Spleen (tissue), 11 donors: Measurements from ENCODE around the gene VGF. TPM values are rescaled to one million over a fixed set of nuclear protein-coding genes. Genes with fewer than 3 reads are reported as not detected.
A peak's percentile ranks its signal among the peaks of the same experiment; 100 is the strongest.

ENCODE experiments used
- DNase-seq: peaks from one replicate; pipeline ENCODE4 v3.0.0-alpha.2; 2020
- H3K27ac ChIP-seq, 8 donors: fragments of 200-600 bp; sonication (generic) in 7 of 8; 1 replicate in 4 of 8; 2 replicates in 4 of 8; pipeline versions ENCODE4 v1.5.0 to v1.8.0; 2016 to 2021; ENCODE audit warnings: inconsistent platforms in 4 of 8, mild to moderate bottlenecking in 4 of 8, moderate library complexity in 1 of 8
- H3K27me3 ChIP-seq, 7 donors: fragments of 200-600 bp; sonication (generic) in 6 of 7; replicated peaks in 1 of 7; 1 replicate in 4 of 7; 2 replicates in 3 of 7; pipeline versions ENCODE4 v1.5.0 to v1.8.0; 2016 to 2021; ENCODE audit warnings: inconsistent platforms in 3 of 7, mild to moderate bottlenecking in 1 of 7
- H3K36me3 ChIP-seq, 6 donors: fragments of 200-600 bp; sonication (generic) in 5 of 6; 1 replicate in 4 of 6; 2 replicates in 2 of 6; pipeline versions ENCODE4 v1.5.0 to v1.8.0; 2016 to 2021; ENCODE audit warnings: inconsistent platforms in 2 of 6
- H3K4me1 ChIP-seq, 6 donors: fragments of 200-600 bp; sonication (generic) in 5 of 6; 1 replicate in 3 of 6; 2 replicates in 3 of 6; pipeline versions ENCODE4 v1.5.0 to v1.8.0; 2016 to 2021; ENCODE audit warnings: inconsistent platforms in 3 of 6
- H3K4me3 ChIP-seq, 8 donors: fragments of 200-600 bp; sonication (generic) in 7 of 8; 1 replicate in 4 of 8; 2 replicates in 4 of 8; pipeline versions ENCODE4 v1.5.0 to v1.8.0; 2016 to 2021; ENCODE audit warnings: inconsistent platforms in 4 of 8, mild to moderate bottlenecking in 4 of 8, moderate library complexity in 2 of 8
- H3K9me3 ChIP-seq, 8 donors: fragments of 200-600 bp; sonication (generic) in 7 of 8; 1 replicate in 4 of 8; 2 replicates in 4 of 8; pipeline versions ENCODE4 v1.5.0 to v1.8.0; 2016 to 2021; ENCODE audit warnings: inconsistent platforms in 4 of 8
- POLR2A ChIP-seq, 3 donors: fragments of 450-650 bp; IDR thresholded peaks; one replicate each; pipeline ENCODE4 v1.5.1; 2017; ENCODE audit warnings: antibody characterized with exemption in 3 of 3, mild to moderate bottlenecking in 1 of 3
- POLR2AphosphoS5 ChIP-seq, 3 donors: sonication (generic); formaldehyde crosslinking; IDR thresholded peaks; one replicate each; pipeline ENCODE4 v1.5.1; 2017; ENCODE audit warnings: antibody characterized with exemption in 3 of 3
- WGBS, 5 donors: extraction: QIAGEN DNeasy Blood & Tissue Kit in 3 of 5; methylation state at CpG; one replicate each; pipeline versions ENCODE4 v1.1.5 to v1.1.7; 2013 to 2018; 5-methylcytosine and 5-hydroxymethylcytosine counted together
- intact Hi-C: fragments of 100-400 bp; cut with DNase I; formaldehyde crosslinking; loops from one replicate; pipeline ENCODE4 v1.15.0; 2023; ENCODE audit warnings: low total_unique reads
- polyA plus RNA-seq, 3 donors: library from polyadenylated mRNA; stranded (reverse); fragments of 200-250 nt; gene quantifications; one replicate each; pipeline ENCODE4 v1.2.1, GENCODE V29; 2013
- total RNA-seq, 7 donors: library from RNA; depleted of rRNA in 3 of 7; stranded (reverse); fragments of >200 nt in 3 of 7; fragmentation: NEBNext Ultra II Directional in 4 of 7; extraction: Animal tissue kit (Norgen Biotek cat#: 25700) in 4 of 7; gene quantifications; one replicate each; pipeline versions ENCODE4 v1.1.0 to v1.2.1, GENCODE V29; 2016 to 2021
- TF ChIP-seq, protein P1 (sequence below), 11 experiments: fragments of 200-600 bp in 7 of 11; fragments of 450-650 bp in 4 of 11; sonication (generic) in 4 of 11; IDR thresholded peaks in 8 of 11; conservative IDR thresholded peaks in 3 of 11; 1 replicate in 7 of 11; 2 replicates in 4 of 11; pipeline versions ENCODE4 v1.4.0 to v1.8.0; 2016 to 2021; ENCODE audit warnings: antibody characterized with exemption in 11 of 11, inconsistent platforms in 4 of 11, mild to moderate bottlenecking in 1 of 11
- donor health status: healthy with polysubstance abuse.
- donor health status: DM: no; HTN: no; CAD: no; lungs with moderate emphysema.
- donor health status: DM: no; HTN: no; CAD: no.
- donor health status: Bipolar disorder and iron deficiency.
- donor health status: healthy.
- donor health status: DM: no; HTN: no; CAD: no.
- donor health status: DM: yes; HTN: yes; CAD: no.

The VGF gene
- total and polyA plus RNA-seq, 10 donors: 0.06 to 0.21 (median 0.14) TPM; not detected in 6

- intact Hi-C loops: no loop called here
- Histone ChIP-seq H3K27ac (peak within 1 kb of the TSS in 4 of 8 donors; percentile 10 to 64 (median 48)), H3K4me1 (peaks cover 7 to 29% (median 19%) of the 10 kb centered on the region in 6 donors), H3K36me3 (peaks cover 0 to 28% (median 12%) of the 10 kb centered on the region in 6 donors), H3K4me3 (peak within 1 kb of the TSS; percentile 62 to 95 (median 81)), H3K9me3 (no peaks in the 10 kb centered on the region), H3K27me3 (peaks cover 0 to 6% (median 0%) of the 10 kb centered on the region in 7 donors)
- DNase-seq: peak; percentile 96
- TF ChIP-seq POLR2A (IDR thresholded peaks at IDR 0.05) (no peak), POLR2AphosphoS5 (IDR thresholded peaks at IDR 0.05) (peak; percentile 76 to 91 (median 82))
- 3 to 6% (median 4%) methylated on average over 32 to 51 of the region's 51 CpGs for WGBS, 5 donors
These were observed 11.2 kb downstream of the VGF start, which contains the start of gene AP1S1 for GRCh38 chr7:101153969-101154692. TSS of gene AP1S1 (plus strand) at chr7:101154476. CDS start at chr7:101154515, 39 bp downstream.

DNA sequence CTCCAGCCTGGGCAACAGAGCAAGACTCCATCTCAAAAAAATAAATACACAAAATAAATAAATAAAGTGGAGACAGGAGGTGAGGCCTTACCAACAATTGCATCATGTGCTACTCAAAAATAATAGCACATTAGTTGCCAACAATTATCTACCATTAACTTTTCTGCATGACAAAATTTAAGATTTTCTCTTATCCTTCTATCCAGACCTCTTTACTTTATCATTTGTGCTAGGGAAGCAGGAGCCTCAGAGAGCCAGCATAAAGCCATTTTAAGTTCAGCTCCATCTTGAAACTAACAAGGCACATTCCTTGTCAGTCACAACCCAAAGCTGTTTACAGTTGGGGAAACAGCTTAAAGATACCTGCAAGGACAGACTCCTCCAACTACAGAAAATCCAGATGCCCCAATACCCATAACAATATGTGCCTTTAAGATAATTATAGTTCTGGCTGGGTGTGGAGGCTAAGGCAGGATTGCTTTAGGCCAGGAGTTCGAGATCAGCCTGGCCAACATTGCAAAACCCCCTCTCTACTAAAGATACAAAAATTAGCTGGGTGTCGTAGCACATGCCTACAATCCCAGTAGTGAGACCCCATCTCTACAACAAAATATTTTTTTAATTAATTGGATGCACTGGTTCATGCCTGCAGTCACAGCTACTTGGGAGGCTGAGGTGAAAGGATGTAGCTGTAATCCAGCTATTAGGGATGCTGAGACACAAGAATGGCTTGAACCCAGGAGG is 13.3 kb downstream of the VGF start:
- Histone ChIP-seq H3K4me1 (peaks cover 7 to 29% (median 19%) of the 10 kb centered on the region in 6 donors), H3K36me3 (peaks cover 0 to 8% (median under 1%) of the 10 kb centered on the region in 6 donors), H3K27ac (no peak overlapping the region), H3K9me3 (no peaks in the 10 kb centered on the region), H3K4me3 (no peak overlapping the region), H3K27me3 (peaks cover 0 to 23% (median 0%) of the 10 kb centered on the region in 7 donors)
- 68 to 84% (median 72%) methylated on average over 2 of the region's 2 CpGs for WGBS, 5 donors
- intact Hi-C loops: no loop called here
- TF ChIP-seq, protein P1, sequence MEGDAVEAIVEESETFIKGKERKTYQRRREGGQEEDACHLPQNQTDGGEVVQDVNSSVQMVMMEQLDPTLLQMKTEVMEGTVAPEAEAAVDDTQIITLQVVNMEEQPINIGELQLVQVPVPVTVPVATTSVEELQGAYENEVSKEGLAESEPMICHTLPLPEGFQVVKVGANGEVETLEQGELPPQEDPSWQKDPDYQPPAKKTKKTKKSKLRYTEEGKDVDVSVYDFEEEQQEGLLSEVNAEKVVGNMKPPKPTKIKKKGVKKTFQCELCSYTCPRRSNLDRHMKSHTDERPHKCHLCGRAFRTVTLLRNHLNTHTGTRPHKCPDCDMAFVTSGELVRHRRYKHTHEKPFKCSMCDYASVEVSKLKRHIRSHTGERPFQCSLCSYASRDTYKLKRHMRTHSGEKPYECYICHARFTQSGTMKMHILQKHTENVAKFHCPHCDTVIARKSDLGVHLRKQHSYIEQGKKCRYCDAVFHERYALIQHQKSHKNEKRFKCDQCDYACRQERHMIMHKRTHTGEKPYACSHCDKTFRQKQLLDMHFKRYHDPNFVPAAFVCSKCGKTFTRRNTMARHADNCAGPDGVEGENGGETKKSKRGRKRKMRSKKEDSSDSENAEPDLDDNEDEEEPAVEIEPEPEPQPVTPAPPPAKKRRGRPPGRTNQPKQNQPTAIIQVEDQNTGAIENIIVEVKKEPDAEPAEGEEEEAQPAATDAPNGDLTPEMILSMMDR (IDR thresholded peaks at IDR 0.05 in 8 of 11, conservative IDR thresholded peaks at IDR 0.05 in 3 of 11): no peak
- no peak for TF ChIP-seq POLR2A (IDR thresholded peaks at IDR 0.05)
- TF ChIP-seq POLR2AphosphoS5 (IDR thresholded peaks at IDR 0.05): no peak
- no peak for DNase-seq

DNA sequence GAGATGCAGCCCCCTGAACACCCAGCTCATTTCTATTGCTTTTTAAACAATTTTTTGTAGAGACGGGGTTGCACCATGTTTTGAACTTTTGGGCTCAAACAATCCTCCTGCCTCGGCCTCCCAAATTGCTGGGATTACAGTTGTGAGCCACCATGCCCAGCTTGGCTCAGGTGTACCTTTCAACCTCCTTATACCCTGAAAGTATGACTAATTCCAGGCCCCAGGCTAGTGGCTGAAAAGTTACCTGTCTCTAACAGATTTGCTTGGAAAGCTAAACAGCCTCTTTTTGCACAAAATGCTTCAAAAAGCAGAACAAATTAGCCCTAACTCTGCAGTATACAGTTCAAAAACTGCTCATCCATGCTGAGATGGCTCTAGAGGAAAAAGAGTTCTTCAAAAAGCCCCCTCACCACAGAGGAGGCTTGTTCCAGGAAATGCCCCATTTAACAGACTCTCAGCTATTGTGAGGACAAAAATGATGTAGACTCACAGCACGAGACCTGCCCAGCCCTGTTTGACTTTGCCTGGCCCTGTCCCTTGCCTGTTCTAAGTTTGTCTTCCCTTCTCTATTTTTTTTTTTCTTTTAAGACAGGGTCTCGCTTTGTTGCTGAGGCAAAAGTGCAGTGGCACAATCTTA is 24.5 kb downstream of the VGF start:
- 79 to 89% (median 87%) methylated on average over 4 of the region's 4 CpGs for WGBS, 5 donors
- intact Hi-C loops: loop anchor here (5.0 to 10.0 kb wide), 2 partner anchors 54 to 141 kb away; no protein-coding TSS in a partner anchor
- H3K9me3 ChIP-seq: no peaks in the 10 kb centered on the region
- no peak overlapping the region for H3K4me3 ChIP-seq
- H3K27me3 ChIP-seq: peaks cover 0 to 54% (median 5%) of the 10 kb centered on the region in 7 donors
- H3K4me1 ChIP-seq: peaks cover 9 to 31% (median 18%) of the 10 kb centered on the region in 6 donors
- no peak for DNase-seq
- H3K36me3 ChIP-seq: peaks cover 0 to 1% (median 0%) of the 10 kb centered on the region in 6 donors
- no peak for TF ChIP-seq POLR2AphosphoS5 (IDR thresholded peaks at IDR 0.05)
- TF ChIP-seq POLR2A (IDR thresholded peaks at IDR 0.05): no peak
- TF ChIP-seq, protein P1 (IDR thresholded peaks at IDR 0.05 in 8 of 11, conservative IDR thresholded peaks at IDR 0.05 in 3 of 11): no peak
- no peak overlapping the region for H3K27ac ChIP-seq

- no peaks in the 10 kb centered on the region for H3K9me3 ChIP-seq
- peaks cover 9 to 31% (median 18%) of the 10 kb centered on the region in 6 donors for H3K4me1 ChIP-seq
- DNase-seq: no peak
- H3K27me3 ChIP-seq: peaks cover 0 to 54% (median 5%) of the 10 kb centered on the region in 7 donors
- TF ChIP-seq POLR2A (IDR thresholded peaks at IDR 0.05): no peak
- TF ChIP-seq POLR2AphosphoS5 (IDR thresholded peaks at IDR 0.05): no peak
- TF ChIP-seq, protein P1 (IDR thresholded peaks at IDR 0.05 in 8 of 11, conservative IDR thresholded peaks at IDR 0.05 in 3 of 11): no peak
- H3K36me3 ChIP-seq: peaks cover 0 to 7% (median 0%) of the 10 kb centered on the region in 6 donors
- 36 to 46% (median 43%) methylated on average over 3 of the region's 3 CpGs for WGBS, 5 donors
- H3K27ac ChIP-seq: no peak overlapping the region
- no peak overlapping the region for H3K4me3 ChIP-seq
- intact Hi-C loops: loop anchor here (5.0 to 10.0 kb wide), 2 partner anchors 54 to 142 kb away; no protein-coding TSS in a partner anchor
These were observed 25.1 kb downstream of the VGF start for GRCh38 chr7:101140339-101140699.
